Myocyte (in vitro differentiated cells): ENCODE results near the gene MAPKAPK3. TPM values are rescaled to one million over a fixed set of nuclear protein-coding genes. Genes with fewer than 3 reads are reported as not detected.
"Not testable (repeated sequence)": the region's sequence is repeated elsewhere in the genome, so short reads cannot be mapped to it uniquely, and the experiment has no call there.

ENCODE experiments used
- DNase-seq: peaks from one replicate; pipeline ENCODE4 v3.0.0-alpha.2; 2012; ENCODE audit warnings: low read depth
- total RNA-seq: library from RNA; depleted of rRNA; stranded (reverse); fragments of >200 nt; gene quantifications from 2 replicates; pipeline ENCODE4 v1.2.3, GENCODE V29; 2014

Gene MAPKAPK3
- total RNA-seq, 1 donor from 2014 or later = 91.0 TPM

DNA sequence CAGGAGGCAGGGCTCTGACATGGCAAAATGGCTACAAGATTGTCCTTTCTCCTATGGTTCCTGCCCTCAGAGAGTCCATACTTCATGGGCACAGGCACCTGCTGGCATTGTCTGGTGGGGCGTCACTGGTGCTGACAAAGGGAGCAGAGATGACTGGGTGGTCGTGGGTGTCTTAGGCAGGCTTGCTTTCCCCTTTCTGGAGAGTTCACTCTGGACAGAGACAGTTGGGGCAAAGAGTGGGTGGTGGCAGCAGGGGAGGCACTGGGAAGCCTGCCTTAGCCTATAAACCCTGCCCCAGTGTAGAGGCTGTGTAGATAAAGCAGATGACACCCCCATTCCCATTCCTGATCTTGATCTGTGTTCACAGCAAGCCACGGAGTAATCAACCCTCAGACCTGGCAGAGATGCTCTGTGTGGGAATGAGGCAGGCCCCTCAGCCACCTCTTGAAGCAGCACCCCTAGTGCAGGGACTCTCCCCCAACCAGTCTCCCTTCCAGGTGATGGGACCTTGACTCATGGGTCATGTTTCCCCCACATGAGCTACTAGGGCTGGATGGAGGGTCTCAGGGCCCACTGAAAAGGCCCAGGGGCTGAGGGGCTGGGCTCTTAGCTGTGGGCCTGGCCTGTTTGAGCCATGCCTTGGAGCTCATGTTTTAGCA lies 37.1 kb downstream of the MAPKAPK3 start:
- DNase-seq = no peak

DNA sequence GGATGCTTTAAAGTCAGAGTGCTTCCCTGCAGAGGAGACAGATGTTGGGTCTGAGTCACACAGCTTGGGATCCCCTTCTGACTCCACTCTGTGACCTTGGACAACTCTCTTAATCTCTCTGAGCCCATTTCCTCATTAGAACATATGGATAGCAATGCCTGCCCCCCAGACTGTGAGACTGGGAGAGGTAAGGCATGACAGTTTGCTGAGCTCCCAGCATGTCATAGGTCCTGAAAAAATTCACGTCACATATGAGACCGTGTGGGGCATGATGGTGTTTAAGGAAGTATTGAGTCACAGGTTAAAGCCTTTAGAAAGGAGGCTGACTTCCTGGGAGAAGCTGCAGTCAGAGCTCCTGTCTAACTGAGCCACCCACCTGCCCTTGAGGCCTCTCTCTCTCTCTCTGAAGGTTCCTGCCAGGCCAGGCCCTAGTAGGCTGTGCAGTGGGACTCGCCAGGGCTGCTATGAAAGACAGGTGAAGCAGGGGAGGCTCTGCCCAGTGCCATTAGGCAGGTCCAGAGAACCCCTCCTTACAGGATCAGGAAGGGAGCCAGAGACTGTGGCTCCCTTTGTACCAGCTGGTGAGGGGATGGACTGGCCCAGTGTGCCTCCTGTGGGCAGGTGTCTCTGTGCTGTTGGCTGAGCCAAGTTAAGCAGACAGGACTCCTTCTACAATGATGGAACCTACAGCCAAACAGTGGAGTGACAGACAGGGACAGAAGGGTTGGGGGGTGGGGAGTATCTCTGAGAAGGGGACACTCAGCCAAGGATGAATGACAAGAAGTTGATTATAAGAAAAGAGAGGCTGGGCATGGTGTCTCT lies 38.3 kb downstream of the MAPKAPK3 start:
- peak; percentile 37 for DNase-seq

GRCh38 chr3:50656417-50657195 lies 39.7 kb downstream of the MAPKAPK3 start:
- no peak for DNase-seq

- DNase-seq = no peak
These were observed 40.5 kb downstream of the MAPKAPK3 start for GRCh38 chr3:50657407-50657806.

DNA sequence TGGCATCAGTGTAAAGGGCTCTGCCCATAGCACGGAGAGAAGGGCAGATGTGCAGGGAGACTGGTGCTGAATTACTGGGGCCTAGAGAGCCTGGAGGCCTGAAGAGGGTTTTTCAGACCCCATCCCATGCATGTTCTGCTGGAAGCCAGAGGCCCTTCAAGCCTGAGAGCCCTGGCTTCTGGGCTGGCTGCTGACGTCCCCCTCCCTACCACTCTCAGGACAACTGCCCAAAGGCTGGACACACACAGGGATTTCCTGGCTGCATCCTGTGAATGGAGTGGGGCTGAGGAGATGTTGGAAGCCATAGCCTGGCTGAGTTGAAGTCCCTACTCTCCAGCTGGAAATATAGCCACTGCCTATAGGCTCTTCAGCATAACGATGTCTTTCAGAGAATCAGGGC lies 40.9 kb downstream of the MAPKAPK3 start:
- DNase-seq = no peak

- no peak for DNase-seq
These were observed 41.5 kb downstream of the MAPKAPK3 start for GRCh38 chr3:50658416-50658815.

DNA sequence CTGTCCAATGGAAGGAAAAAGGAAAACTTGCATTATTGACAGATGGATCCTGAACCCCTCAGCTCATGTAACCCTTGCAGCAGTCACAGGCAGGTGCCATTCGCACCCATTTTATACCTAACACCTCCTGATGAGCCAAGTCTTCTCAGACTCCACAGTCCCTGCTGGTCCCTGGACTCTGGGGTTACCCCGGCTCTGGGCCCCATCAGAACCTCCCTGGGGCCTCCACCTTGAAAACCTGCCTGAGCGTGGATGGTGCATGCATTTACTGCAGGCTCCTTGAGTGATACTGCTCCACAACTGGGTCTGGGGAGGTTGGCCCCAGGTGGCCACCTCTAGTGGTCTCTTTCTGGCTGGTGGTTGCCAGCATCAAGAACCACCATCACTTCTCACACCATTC lies 41.9 kb downstream of the MAPKAPK3 start:
- DNase-seq = no peak

GRCh38 chr3:50660386-50660785 lies 43.4 kb downstream of the MAPKAPK3 start:
- no peak for DNase-seq

DNA sequence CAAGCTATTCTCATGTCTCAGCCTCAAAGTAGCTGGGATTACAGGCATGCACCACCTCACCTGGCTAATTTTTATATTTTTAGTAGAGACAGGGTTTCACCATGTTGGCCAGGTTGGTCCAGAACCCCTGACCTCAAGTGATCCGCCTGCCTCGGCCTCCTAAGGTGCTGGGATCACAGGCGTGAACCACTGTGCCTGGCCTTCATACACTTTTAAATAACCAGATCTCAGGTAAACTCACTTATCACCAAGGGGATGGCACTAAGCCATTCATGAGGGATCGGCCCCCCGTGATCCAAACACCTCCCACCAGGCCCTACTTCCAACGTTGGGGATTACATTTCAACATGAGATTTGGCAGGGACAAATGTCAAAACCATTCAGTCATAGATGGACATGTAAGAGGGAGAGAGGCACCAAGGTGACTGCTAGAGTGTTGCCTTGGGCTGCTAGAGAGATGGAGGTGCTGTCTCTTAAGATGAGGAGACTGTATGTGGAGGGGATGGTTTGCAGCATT lies 44.4 kb downstream of the MAPKAPK3 start:
- DNase-seq = no peak

- DNase-seq = no peak
These were observed 45.5 kb downstream of the MAPKAPK3 start for GRCh38 chr3:50662408-50662807.

DNA sequence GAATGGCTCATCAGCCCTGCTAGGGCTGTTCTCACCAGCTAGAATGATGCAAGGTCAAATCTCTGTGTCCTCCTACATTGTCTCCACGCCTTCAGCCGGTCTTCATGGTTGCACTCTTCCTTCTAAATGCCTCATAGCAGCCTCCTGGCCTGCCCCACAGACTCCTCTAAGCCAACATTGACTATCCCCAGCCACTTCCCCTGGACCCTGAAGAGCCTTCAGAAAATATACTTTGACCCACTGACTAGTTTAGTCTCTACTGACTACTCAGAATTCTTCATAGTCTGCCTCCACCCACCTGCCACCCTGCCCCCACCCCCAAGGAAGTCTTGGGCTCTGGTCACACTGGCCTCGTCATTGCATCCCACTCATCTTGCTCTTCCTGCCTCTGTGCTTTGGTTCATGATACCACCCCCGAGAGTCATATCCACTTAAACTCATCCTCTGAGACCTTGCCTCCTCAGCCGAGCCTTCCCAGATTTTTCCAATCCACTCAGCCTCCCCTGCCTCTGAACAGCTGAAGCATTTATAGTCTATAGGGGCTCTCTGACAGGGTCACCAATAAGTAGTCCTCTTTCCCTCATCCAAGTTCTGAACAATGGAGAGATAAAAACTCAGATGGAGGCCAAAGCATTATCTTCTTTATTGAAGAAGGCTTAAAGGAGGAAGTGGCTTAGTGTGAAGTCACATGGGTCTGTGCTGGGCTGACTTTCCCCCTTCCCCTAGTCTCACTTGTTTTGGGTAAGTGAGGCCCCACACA lies 48.3 kb downstream of the MAPKAPK3 start:
- no peak for DNase-seq

DNA sequence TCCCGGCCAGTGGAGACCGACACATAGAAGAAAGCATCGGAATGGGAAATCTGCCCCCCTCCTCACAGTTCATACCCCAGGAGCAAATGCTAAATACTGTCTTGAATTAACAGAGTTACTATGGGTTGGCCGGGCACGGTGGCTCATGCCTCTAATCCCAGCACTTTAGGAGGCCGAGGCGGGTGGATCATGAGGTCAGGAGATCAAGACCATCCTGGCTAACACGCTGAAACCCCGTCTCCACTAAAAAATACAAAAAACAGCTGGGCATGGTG lies 48.8 kb downstream of the MAPKAPK3 start:
- not testable (repeated sequence) for DNase-seq

GRCh38 chr3:50666837-50667236 lies 49.9 kb downstream of the MAPKAPK3 start:
- no peak for DNase-seq

DNA sequence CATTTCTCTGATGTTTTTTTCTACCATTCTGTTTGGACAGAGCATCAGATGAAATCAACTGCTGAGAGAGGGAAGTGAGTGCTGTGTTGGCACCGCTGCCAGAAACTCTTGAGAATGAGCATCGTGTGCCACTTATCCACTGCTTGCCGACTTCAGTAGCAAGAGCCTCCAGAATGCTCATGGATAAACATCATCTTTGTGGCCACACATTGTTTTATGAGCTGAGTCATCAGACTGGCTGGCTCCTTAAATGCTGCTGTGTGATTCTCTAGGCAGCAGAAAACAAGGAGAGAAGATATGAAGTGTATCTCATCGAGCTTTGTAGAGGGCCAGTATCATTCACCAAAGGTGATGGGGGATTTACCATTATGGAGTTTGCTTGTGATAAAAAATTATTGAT lies 54.4 kb downstream of the MAPKAPK3 start:
- peak; percentile 82 for DNase-seq

DNA sequence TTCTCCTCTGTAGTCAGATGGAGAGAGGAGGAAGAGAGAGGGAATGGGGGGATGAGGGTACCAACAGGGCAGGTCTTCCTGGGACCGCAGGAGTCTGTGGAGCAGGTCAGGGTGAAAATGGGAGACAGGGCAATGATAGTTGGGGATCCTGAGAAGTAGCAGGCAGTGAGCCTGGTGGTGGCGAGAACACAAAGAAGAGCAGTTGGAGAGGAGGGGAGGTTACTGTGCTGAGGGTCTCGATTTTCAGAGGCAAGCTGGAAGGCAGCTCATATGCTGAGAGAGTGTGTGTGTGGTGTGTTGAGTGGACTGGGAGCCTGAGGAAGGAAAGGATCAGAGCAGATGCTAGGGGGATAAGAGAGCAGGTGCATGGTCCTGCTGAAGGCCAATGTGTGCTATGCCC lies 55.7 kb downstream of the MAPKAPK3 start:
- no peak for DNase-seq

DNA sequence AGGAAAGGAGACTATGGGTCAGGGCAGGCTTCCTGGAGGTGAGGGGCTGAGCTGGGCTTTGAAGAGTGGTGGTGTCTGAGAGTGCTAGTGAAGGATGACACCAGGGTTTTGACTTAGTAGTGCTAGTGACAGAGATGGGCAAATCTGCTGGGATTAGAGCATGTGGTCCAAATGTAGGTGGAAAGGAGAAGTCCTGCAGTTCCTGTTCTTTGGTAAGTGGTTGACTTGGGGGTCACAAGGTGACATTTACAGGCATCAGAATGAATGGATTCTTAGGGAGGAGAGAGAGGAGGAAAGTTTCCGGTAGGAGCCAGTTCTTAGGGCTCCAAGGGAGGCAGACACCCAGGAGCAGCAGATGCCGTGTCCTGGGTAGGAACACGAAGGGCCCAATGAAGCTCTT lies 57.0 kb downstream of the MAPKAPK3 start:
- no peak for DNase-seq

DNA sequence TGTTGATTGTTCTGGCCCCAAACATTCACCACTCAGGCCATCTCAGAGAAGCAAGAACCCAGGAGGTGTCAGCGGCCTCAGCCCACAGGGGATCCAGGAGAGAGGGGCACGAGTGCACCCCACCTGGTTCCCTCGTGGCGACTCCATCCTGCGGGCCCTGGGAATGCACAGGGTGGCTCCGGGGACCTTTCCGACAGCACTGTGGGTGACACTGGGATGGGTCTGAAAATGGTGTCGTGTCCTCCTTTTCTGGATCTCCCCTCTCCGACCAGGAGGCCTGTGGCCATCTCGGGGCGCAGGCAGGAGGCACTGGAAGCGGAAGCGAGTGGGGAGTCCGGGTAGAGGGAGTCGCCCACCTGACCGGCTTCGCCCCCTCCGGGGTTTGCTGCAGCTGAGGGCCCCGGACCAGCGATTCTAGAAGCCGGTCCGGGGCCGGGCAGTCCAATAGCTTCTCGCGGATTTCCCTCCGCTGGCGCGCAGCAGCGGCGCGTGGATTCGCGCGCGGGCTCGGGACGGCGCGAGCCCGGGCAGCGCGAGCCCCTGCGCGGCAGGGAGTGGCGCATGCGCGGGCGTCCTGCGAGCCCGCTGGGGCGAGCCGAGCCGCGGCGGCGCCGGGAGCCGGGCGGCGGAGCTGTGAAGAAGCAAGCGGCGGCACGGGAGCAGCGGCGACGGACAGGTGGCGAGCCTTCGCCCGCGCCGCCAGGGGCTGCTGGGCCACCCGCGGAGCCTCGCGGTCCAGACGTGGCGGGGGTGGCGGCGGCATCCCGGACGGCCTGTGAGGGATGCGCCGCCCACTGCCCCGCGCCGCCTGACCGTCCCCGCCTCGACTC lies 57.6 kb downstream of the MAPKAPK3 start, which contains the start of gene DOCK3:
TSS of gene DOCK3 (plus strand) at position 579 of the 830 bp plus-strand sequence. CDS start 337 bp downstream, outside the sequence.
- peak; percentile 57 for DNase-seq

GRCh38 chr3:50675179-50676030 lies 58.5 kb downstream of the MAPKAPK3 start:
- no peak for DNase-seq

DNA sequence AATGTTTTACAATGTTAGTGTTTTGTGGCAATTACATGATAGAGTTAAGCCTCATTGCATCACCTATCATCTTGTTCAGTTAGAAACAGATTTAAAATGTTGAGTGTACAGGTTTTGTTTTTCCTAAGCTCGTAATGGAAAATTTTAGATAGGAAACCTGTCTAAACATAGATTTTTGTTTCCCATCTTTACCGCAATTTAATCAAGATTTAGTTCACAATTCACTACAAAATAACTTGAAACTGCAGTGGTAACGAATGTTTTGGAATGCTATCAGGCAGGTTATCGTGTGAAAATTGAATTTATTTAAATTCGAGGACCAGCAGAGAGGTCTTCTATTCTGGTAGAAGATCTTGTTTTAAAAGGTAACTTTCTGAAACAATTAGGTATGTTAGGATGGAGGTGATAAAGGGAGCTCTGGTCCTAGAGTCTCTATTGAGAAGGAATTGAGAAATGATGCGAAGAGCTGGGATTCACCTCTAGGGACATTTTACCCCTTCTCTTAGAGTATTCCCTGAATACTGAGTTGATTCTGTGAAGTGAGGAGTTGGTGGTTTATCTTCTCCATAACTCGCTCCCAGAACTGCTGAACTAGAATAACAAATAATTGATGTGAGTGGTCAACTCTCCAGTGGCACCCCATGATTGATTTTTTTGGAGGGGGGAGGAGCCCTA lies 59.2 kb downstream of the MAPKAPK3 start:
- no peak for DNase-seq
